ENCODE measurements around the gene TADA3.

The TADA3 gene

GRCh38 chr3:9769426-9770275 is 22.6 kb downstream of the TADA3 start, which contains the start of gene CAMK1:
Gene CAMK1 (minus strand): TSS chr3:9769947. CDS start chr3:9767749, 2,198 bp downstream.
- peak within 1 kb of the TSS in 20 of 21 experiments; percentile 17 to 84 (median 78) for H3K27ac ChIP-seq
- H3K4me3 ChIP-seq: peak within 1 kb of the TSS; percentile 40 to 65 (median 49)

GRCh38 chr3:9769012-9769411 is 23.3 kb downstream of the TADA3 start:
- peak overlapping the region in 13 of 21 experiments; percentile 17 to 84 (median 79) for H3K27ac ChIP-seq
- H3K4me3 ChIP-seq: peak overlapping the region; percentile 40 to 65 (median 49)

GRCh38 chr3:9768141-9768775 is 24.0 kb downstream of the TADA3 start:
- no peak overlapping the region for H3K4me3 ChIP-seq
- peak overlapping the region in 7 of 21 experiments; percentile 5 to 84 (median 79) for H3K27ac ChIP-seq

- Histone ChIP-seq H3K4me3 (no peak overlapping the region), H3K27ac (peak overlapping the region in 5 of 21 experiments; percentile 16 to 83 (median 21))
These were observed 24.9 kb downstream of the TADA3 start for GRCh38 chr3:9767418-9767817.

- Histone ChIP-seq H3K27ac (no peak overlapping the region), H3K4me3 (no peak overlapping the region)
These were observed 26.4 kb downstream of the TADA3 start for GRCh38 chr3:9765865-9766264.

- H3K27ac ChIP-seq: no peak overlapping the region
- H3K4me3 ChIP-seq: no peak overlapping the region
These were observed 29.4 kb downstream of the TADA3 start for GRCh38 chr3:9762871-9763270.

- Histone ChIP-seq H3K27ac (no peak overlapping the region), H3K4me3 (no peak overlapping the region)
These were observed 30.4 kb downstream of the TADA3 start for GRCh38 chr3:9761919-9762318.

- no peak overlapping the region for H3K4me3 ChIP-seq
- H3K27ac ChIP-seq: no peak overlapping the region
These were observed 31.3 kb downstream of the TADA3 start for GRCh38 chr3:9760779-9761505.

- Histone ChIP-seq H3K27ac (no peak overlapping the region), H3K4me3 (no peak overlapping the region)
These were observed 34.8 kb downstream of the TADA3 start for GRCh38 chr3:9757427-9757826.

- Histone ChIP-seq H3K27ac (peak overlapping the region in 14 of 21 experiments; percentile 4 to 66 (median 34)), H3K4me3 (no peak overlapping the region)
These were observed 37.6 kb downstream of the TADA3 start for GRCh38 chr3:9754678-9755077.

GRCh38 chr3:9750556-9751411 is 41.5 kb downstream of the TADA3 start:
- peak overlapping the region; percentile 45 to 68 (median 60) for H3K4me3 ChIP-seq
- peak overlapping the region; percentile 31 to 97 (median 86) for H3K27ac ChIP-seq

- Histone ChIP-seq H3K27ac (peak within 1 kb of the TSS; percentile 57 to 97 (median 86)), H3K4me3 (peak within 1 kb of the TSS; percentile 45 to 68 (median 60))
These were observed 42.4 kb downstream of the TADA3 start, which contains the start of gene OGG1 for GRCh38 chr3:9749645-9750555. Gene OGG1 (plus strand): TSS chr3:9749952. CDS start chr3:9750287, 335 bp downstream.

GRCh38 chr3:9749296-9749644 is 43.0 kb downstream of the TADA3 start:
- H3K27ac ChIP-seq: peak overlapping the region; percentile 26 to 97 (median 86)
- H3K4me3 ChIP-seq: peak overlapping the region; percentile 45 to 68 (median 60)

GRCh38 chr3:9748031-9748430 is 44.2 kb downstream of the TADA3 start:
- Histone ChIP-seq H3K4me3 (no peak overlapping the region), H3K27ac (no peak overlapping the region)

GRCh38 chr3:9747267-9747666 is 45.0 kb downstream of the TADA3 start:
- Histone ChIP-seq H3K4me3 (no peak overlapping the region), H3K27ac (no peak overlapping the region)

- no peak overlapping the region for H3K4me3 ChIP-seq
These were observed 45.9 kb downstream of the TADA3 start for GRCh38 chr3:9746330-9746729.

GRCh38 chr3:9745521-9745920 is 46.8 kb downstream of the TADA3 start:
- H3K27ac ChIP-seq: no peak overlapping the region
- H3K4me3 ChIP-seq: no peak overlapping the region

More at GRCh38 chr3:9746330-9746729, 45.9 kb downstream of the TADA3 start:
- H3K27ac ChIP-seq: no peak overlapping the region

- Histone ChIP-seq H3K27ac (no peak overlapping the region), H3K4me3 (no peak overlapping the region)
These were observed 48.1 kb downstream of the TADA3 start for GRCh38 chr3:9744162-9744561.
